Epidermal melanocyte (primary cell): ENCODE measurements around the gene CDC23.
"Not testable (repeated sequence)": the region's sequence is repeated elsewhere in the genome, so short reads cannot be mapped to it uniquely, and the experiment has no call there.

ENCODE experiments used
- DNase-seq: peaks from one replicate; pipeline ENCODE4 v3.0.0; 2011; ENCODE audit warnings: low spot score; ENCODE audit not compliant: insufficient read length

The CDC23 gene

DNA sequence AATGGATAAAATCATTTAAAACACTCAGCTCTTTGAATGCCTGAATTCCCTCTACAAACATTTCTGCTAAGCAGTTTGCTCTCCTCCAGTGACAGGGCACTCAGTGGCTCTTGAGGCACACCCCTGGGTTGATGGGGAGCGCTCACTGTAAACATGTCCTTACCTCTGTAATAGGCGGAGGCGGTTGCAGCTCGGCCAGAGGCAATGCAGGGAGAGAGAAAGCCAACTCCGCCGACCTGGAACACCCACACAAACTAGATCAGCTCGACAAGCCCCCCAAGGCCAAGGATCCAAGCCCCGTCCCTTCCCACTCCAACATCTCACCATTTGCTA lies 329 bp downstream of the CDC23 start:
- DNase-seq, result no peak

- no peak for DNase-seq
Measured at GRCh38 chr5:138210985-138211384, 2.1 kb downstream of the CDC23 start.

GRCh38 chr5:138193859-138194258 lies 19.3 kb downstream of the CDC23 start:
- DNase-seq, result not testable (repeated sequence)

- DNase-seq, result no peak
Measured at GRCh38 chr5:138192826-138193225, 20.3 kb downstream of the CDC23 start.

- no peak for DNase-seq
Measured at GRCh38 chr5:138188626-138189025, 24.5 kb downstream of the CDC23 start.

- DNase-seq, result no peak
Measured at GRCh38 chr5:138186002-138186447, 27.1 kb downstream of the CDC23 start.

DNA sequence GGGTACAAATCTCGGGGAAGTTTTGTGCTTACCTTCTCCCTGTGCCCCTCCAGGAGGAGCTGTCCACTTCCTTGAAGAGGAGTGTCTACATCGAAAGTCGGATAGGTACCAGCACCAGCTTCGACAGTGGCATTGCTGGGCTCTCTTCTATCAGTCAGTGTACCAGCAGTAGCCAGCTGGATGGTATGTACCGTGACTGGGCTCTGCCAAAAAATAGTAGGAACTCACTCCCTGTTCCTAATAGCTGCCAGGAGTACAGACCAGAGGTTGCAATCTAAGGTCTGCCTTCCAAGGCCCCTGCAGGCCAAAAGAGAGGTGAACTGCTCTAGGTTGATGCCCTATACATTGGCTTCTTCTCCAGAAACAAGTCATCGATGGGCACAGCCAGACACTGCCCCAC lies 30.3 kb downstream of the CDC23 start:
- DNase-seq, result no peak

DNA sequence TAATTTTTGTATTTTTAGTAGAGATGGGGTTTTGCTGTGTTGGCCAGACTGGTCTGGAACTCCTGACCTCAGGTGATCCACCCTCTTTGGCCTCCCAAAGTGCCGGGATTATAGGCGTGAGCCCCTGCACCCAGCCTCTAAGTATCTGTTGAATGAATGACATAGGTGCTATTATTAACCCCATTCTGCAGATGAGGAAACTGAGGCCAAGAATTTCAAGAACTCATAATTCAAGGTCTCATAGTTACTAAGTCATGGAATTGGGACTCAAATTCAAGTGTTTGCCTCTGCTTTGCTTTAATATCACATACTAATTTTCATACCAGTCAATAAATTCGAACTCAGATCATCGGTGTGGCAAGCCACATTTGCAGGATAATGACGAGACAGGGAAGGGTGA lies 32.3 kb downstream of the CDC23 start:
- no peak for DNase-seq

GRCh38 chr5:138180183-138180782 lies 32.8 kb downstream of the CDC23 start:
- no peak for DNase-seq

DNA sequence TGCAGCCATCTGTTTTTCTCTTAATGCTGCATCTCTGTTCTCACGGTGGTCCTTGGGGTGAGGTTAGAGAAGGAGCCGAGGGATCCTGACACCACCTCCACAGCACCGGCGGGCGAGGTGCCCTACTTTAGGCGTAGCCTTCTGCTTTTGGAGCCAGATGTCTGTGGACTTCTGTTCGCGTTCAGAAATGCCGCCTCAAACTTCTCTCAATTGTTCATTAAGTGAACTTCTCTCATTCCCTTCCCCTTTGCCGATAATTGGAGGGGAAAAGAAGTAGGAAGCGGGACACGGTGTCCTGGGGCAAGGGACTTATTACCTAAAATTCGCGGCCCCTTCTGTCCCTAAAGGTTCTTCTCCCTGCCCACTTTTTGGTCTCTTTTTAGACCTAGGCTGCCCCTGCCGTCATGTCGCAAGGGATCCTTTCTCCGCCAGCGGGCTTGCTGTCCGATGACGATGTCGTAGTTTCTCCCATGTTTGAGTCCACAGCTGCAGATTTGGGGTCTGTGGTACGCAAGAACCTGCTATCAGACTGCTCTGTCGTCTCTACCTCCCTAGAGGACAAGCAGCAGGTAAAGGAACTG lies 33.8 kb downstream of the CDC23 start:
- no peak for DNase-seq

DNA sequence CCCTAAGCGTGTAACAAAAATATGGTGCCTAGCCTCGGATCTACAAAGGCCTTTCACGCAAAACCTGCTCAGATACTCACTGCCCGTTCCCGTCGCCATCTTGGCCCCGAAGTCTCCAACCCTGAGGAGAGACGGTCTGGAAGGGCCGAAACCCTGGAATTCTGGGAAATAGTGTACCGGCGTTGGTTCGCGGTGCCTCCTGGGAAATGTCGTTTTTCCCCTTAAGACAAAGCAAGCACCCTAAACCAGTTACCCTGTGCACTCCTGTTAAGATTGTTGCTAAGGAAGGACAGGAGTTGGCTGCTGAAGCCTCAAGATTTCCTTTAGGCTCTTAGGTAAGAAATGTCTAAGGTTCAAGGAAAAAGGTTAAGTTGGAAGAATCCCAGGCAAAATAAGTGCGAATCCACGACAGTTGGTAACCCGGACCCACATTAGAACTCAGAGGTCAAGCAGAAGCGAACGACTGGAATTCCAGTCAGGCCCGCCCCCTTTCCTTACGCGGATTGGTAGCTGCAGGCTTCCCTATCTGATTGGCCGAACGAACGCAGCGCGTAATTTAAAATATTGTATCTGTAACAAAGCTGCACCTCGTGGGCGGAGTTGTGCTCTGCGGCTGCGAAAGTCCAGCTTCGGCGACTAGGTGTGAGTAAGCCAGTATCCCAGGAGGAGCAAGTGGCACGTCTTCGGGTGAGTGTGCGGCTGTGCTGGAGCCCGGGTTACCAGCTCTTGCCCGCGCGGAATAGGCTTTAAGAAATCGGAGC lies 34.4 kb downstream of the CDC23 start, which contains the start of the genes BRD8 and KIF20A:
BRD8 (minus strand) TSS at position 115 of the 761 bp plus-strand sequence; CDS start at position 99, 16 bp downstream.
KIF20A (plus strand) TSS at position 597 of the 761 bp plus-strand sequence. CDS start 569 bp downstream, outside the sequence.
- DNase-seq, result peak; percentile 92

DNA sequence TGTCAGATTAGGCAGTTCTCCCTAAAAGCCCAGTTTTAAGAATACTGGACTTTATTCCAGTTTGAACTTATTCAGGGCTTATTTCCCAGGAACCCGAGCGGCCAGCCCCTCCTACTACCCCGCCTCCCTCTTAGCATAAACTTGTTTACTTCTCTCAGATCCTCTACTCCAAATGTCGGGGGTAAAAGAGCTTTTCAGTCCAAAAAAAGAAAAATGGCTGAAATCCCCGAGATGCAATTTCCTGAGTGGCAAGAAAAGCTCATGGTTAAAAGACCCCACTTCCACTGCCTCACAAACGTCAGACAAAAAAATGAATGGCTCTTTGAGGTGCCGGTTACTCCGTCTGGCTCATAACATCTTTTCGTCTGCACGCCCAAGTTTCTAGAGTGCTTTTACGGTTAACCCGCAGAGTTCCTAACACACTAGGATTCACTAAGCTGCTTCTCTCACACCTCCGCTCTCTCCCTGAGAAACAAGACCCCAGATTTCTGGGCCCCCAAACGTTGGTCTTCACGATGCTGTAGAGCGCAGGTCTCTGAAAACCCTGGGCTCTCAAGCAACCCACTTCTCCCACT lies 35.1 kb downstream of the CDC23 start:
- no peak for DNase-seq

- DNase-seq, result no peak
Measured at GRCh38 chr5:138170299-138170698, 42.8 kb downstream of the CDC23 start.

- no peak for DNase-seq
Measured at GRCh38 chr5:138169124-138169523, 44.0 kb downstream of the CDC23 start.

GRCh38 chr5:138163721-138164120 lies 49.4 kb downstream of the CDC23 start:
- DNase-seq, result no peak

- DNase-seq, result peak; percentile 34
Measured at GRCh38 chr5:138160706-138161105, 52.4 kb downstream of the CDC23 start.

DNA sequence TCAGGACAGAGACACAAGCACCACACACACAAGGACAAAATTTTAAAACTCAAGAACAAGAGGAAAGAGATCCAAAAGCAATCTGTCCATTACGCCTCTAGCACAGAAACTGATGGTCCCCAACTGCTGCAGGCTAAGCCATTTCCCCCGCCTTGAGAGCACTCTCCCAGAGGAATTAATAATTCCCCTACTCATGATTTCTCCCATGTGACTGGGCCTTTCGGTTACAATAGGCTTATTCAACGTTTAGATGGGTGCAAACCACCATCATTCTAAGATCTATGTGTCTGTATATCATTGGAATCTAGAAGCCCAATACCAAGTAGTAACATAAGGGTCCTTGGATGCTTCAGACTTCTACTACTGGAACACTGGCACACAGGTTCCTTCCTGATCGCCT lies 53.5 kb downstream of the CDC23 start:
- peak; percentile 57 for DNase-seq

GRCh38 chr5:138157626-138158025 lies 55.5 kb downstream of the CDC23 start:
- no peak for DNase-seq

DNA sequence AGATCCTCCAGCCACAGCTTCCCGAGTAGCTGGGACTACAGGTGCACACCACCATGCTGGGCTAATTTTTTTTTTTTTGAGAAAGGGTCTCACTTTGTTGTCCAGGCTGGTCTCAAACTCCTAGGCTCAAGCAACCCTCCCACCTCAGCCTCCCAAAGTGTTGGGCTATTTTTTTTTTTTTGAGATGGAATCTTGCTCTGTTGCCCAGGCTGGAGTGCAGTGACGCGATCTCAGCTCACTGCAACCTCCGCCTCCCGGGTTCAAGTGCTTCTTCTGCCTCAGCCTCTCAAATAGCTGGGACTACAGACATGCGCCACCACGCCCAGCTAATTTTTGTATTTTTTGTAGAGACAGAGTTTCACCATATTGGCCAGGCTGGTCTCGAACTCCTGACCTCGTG lies 57.1 kb downstream of the CDC23 start:
- not testable (repeated sequence) for DNase-seq

- no peak for DNase-seq
Measured at GRCh38 chr5:138149530-138149929, 63.6 kb downstream of the CDC23 start.

DNA sequence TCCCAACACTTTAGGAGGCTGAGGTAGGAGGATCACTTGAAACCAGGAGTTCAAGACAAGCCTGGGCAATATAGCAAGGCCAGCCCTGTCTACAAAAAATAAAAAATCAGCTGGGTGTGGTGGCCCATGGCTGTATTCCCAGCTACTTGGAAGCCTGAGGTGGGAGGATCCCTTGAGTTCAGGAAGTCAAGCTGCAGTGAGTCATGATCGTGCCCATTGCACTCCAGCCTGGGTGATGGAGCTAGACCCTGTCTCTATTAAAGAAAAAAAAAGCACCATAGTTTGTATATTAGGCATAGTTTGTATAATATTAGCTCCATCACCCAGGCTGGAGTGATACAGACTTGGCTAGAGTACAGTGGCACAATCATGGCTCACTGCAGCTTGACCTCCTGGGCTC lies 64.3 kb downstream of the CDC23 start:
- DNase-seq, result no peak

GRCh38 chr5:138143578-138143977 lies 69.5 kb downstream of the CDC23 start:
- DNase-seq, result not testable (repeated sequence)
